Measurements from ENCODE around the gene FAM25A. TPM values are rescaled to one million over a fixed set of nuclear protein-coding genes. Genes with fewer than 3 reads are reported as not detected.

FAM25A gene
- total RNA-seq, 1 donor from 2014 or later: not detected

- no peaks in the 10 kb centered on the region for H3K27me3 ChIP-seq (ENCODE audit: low read depth)
- no peaks in the 10 kb centered on the region for H3K4me1 ChIP-seq
- intact Hi-C loops (cut with DNase I): no loop called here
- ATAC-seq (no peak), DNase-seq (no peak)
- peaks cover 100% of the 10 kb centered on the region for H3K36me3 ChIP-seq
- no peak overlapping the region for H3K27ac ChIP-seq
- H3K9me3 ChIP-seq: no peaks in the 10 kb centered on the region
- H3K4me3 ChIP-seq: no peak overlapping the region
- TF ChIP-seq CTCF (IDR thresholded peaks at IDR 0.05): no peak
These were observed 44.6 kb downstream of the FAM25A start for GRCh38 chr10:87064651-87065050.

GRCh38 chr10:87066178-87066577, 46.1 kb downstream of the FAM25A start:
- ATAC-seq (no peak), DNase-seq (no peak)
- Histone ChIP-seq H3K27ac (no peak overlapping the region), H3K36me3 (peaks cover 100% of the 10 kb centered on the region), H3K4me3 (no peak overlapping the region), H3K9me3 (no peaks in the 10 kb centered on the region), H3K27me3 (ENCODE audit: low read depth) (no peaks in the 10 kb centered on the region), H3K4me1 (no peaks in the 10 kb centered on the region)
- TF ChIP-seq CTCF (IDR thresholded peaks at IDR 0.05): no peak
- intact Hi-C loops (cut with DNase I): no loop called here

GRCh38 chr10:87066865-87067264, 46.8 kb downstream of the FAM25A start:
- H3K27me3 ChIP-seq (ENCODE audit: low read depth): no peaks in the 10 kb centered on the region
- H3K9me3 ChIP-seq: no peaks in the 10 kb centered on the region
- peaks cover 97% of the 10 kb centered on the region for H3K36me3 ChIP-seq
- H3K4me3 ChIP-seq: no peak overlapping the region
- H3K4me1 ChIP-seq: no peaks in the 10 kb centered on the region
- ATAC-seq (no peak), DNase-seq (no peak)
- H3K27ac ChIP-seq: no peak overlapping the region
- no peak for TF ChIP-seq CTCF (IDR thresholded peaks at IDR 0.05)
- intact Hi-C loops (cut with DNase I): no loop called here

GRCh38 chr10:87068281-87068680, 48.2 kb downstream of the FAM25A start:
- Histone ChIP-seq H3K9me3 (no peaks in the 10 kb centered on the region), H3K4me3 (no peak overlapping the region), H3K36me3 (peaks cover 96% of the 10 kb centered on the region), H3K27me3 (ENCODE audit: low read depth) (no peaks in the 10 kb centered on the region), H3K27ac (no peak overlapping the region), H3K4me1 (no peaks in the 10 kb centered on the region)
- intact Hi-C loops (cut with DNase I): no loop called here
- TF ChIP-seq CTCF (IDR thresholded peaks at IDR 0.05): no peak
- ATAC-seq (no peak), DNase-seq (no peak)

GRCh38 chr10:87072449-87072848, 52.4 kb downstream of the FAM25A start:
- no peaks in the 10 kb centered on the region for H3K27me3 ChIP-seq (ENCODE audit: low read depth)
- intact Hi-C loops (cut with DNase I): no loop called here

More at GRCh38 chr10:87072449-87072848, 52.4 kb downstream of the FAM25A start:
- Histone ChIP-seq H3K9me3 (no peaks in the 10 kb centered on the region), H3K36me3 (peaks cover 81% of the 10 kb centered on the region), H3K27ac (no peak overlapping the region), H3K4me1 (no peaks in the 10 kb centered on the region), H3K4me3 (no peak overlapping the region)
- no peak for ATAC-seq
- no peak for TF ChIP-seq CTCF (IDR thresholded peaks at IDR 0.05)
- DNase-seq: no peak

Other genes with a start within 250 kb of the FAM25A start
- 53.1 TPM for gene MMRN2, start 62.7 kb upstream of the FAM25A start, total RNA-seq
- 25.0 TPM for gene SNCG, start 61.7 kb upstream of the FAM25A start, total RNA-seq
- 158 TPM for gene ADIRF, start 51.8 kb upstream of the FAM25A start, total RNA-seq
- 125 TPM for gene GLUD1, start 74.5 kb downstream of the FAM25A start, total RNA-seq
- gene SHLD2, start 74.9 kb downstream of the FAM25A start, total RNA-seq: 23.2 TPM
- gene NUTM2A, start 205.2 kb downstream of the FAM25A start, total RNA-seq: 2.3 TPM